Measurements from ENCODE around the gene GDF10.

GRCh38 chr10:47354165-47354564 is 54.2 kb downstream of the GDF10 start:
- peak; percentile 38 for TF ChIP-seq CTCF (IDR thresholded peaks at IDR 0.05; ENCODE audit: poor library complexity)
- no peak for TF ChIP-seq EZH2 (IDR thresholded peaks at IDR 0.05; ENCODE audit: borderline replicate concordance)
